Measurements from ENCODE around the gene FPR2. TPM values are rescaled to one million over a fixed set of nuclear protein-coding genes. Genes with fewer than 3 reads are reported as not detected.

The FPR2 gene
- total RNA-seq, 4 donors from 2014 or later, result not detected

- TF ChIP-seq POLR2A (IDR thresholded peaks at IDR 0.05), result no peak
- no peak for TF ChIP-seq POLR2AphosphoS5 (IDR thresholded peaks at IDR 0.05)
- no peak for TF ChIP-seq CTCF (IDR thresholded peaks at IDR 0.05)
- TF ChIP-seq EP300 (IDR thresholded peaks at IDR 0.05; ENCODE audit: low read depth), result no peak
- H3K4me3 ChIP-seq, result no peak overlapping the region
These were observed 21.0 kb downstream of the FPR2 start for GRCh38 chr19:51781999-51782398.

DNA sequence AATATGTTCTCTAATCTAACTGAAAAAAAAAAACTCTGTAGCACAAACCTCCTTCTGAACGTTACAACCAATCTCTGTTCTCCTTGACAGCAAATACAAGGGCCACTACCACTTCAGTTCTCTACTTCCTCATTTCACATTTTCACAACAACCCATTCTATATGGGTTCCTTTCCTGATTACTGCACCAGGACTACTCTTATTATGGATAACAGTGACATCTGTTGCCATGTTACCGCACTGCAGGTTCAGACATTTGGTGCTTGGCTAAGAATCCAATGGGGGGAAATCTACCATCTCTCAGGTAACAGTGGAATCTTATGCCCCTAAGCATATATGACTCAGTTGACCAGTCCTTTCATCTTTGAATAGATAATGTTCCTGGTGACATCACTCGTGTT lies 22.4 kb downstream of the FPR2 start:
- 14 to 22% methylated on average over 3 of the region's 3 CpGs for WGBS, 2 donors (ENCODE audit: low coverage in 1 of 2)

More at GRCh38 chr19:51781999-51782398, 21.0 kb downstream of the FPR2 start:
- Histone ChIP-seq H3K27ac (no peak overlapping the region), H3K4me1 (peaks cover 0 to 6% (median 0%) of the 10 kb centered on the region in 4 donors), H3K27me3 (no peaks in the 10 kb centered on the region), H3K36me3 (no peaks in the 10 kb centered on the region), H3K9me3 (no peaks in the 10 kb centered on the region)
- intact Hi-C loops (cut with DNase I; ENCODE audit: low total_unique reads) (no loop called here), in situ Hi-C loops (cut with MboI; ENCODE audit: low pct_ligation_motif_present in 1 of 4, low pct_unique_long_range_greater_than_20kb in 1 of 4, low sequenced_read_pairs in 3 of 4) (loop anchor here in 1 of 4 donors (25.0 kb wide), 1 partner anchor 320 kb away; the partner anchor contains the start of gene SIGLEC8)
- WGBS, 2 donors (ENCODE audit: low coverage in 1 of 2), result 36 to 51% methylated on average over 2 to 3 of the region's 3 CpGs
- DNase-seq, result no peak

DNA sequence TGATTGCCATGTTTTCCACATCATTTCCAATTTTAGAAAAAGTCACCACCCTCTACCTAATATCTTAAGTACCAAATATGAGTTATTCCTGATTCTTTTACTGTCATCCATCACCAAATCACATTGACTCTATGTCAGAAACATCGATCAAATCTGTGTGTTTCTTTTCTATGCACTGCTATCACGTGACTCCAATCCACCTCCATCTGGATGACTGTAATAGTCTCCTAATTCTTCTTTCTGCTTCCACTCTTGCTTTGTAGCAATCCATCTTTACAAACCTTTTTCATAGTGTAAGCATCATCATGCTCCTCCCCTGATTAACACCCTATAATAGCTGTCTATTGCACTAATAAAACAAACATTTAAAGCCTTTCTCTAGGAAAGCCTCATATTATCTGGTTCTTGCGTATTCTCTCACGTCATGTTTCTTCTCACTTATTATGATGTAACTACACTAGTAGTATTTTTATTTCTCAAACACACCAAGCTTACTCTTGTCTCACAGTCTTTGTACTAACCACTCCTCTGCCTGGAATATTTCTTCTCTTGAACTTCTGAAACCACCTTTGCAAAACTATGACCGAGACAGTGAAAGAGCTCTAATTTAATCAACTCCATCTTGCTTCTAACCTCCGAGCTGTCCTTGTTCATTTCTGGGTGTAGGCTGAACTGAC lies 23.3 kb downstream of the FPR2 start:
- Histone ChIP-seq H3K27ac (peak overlapping the region in 2 of 4 donors; percentile 29 to 45), H3K27me3 (no peaks in the 10 kb centered on the region), H3K9me3 (no peaks in the 10 kb centered on the region), H3K4me1 (no peaks in the 10 kb centered on the region), H3K4me3 (no peak overlapping the region), H3K36me3 (no peaks in the 10 kb centered on the region)
- TF ChIP-seq POLR2A (IDR thresholded peaks at IDR 0.05) (no peak), POLR2AphosphoS5 (IDR thresholded peaks at IDR 0.05) (no peak), EP300 (IDR thresholded peaks at IDR 0.05; ENCODE audit: low read depth) (no peak), CTCF (IDR thresholded peaks at IDR 0.05) (no peak)
- intact Hi-C loops (cut with DNase I; ENCODE audit: low total_unique reads), result no loop called here
- WGBS, 2 donors (ENCODE audit: low coverage in 1 of 2), result 58 to 64% methylated on average over 6 of the region's 6 CpGs
- in situ Hi-C loops (cut with MboI; ENCODE audit: low pct_ligation_motif_present in 1 of 4, low pct_unique_long_range_greater_than_20kb in 1 of 4, low sequenced_read_pairs in 3 of 4), result loop anchor here in 1 of 4 donors (25.0 kb wide), 1 partner anchor 322 kb away; the partner anchor contains the start of gene SIGLEC8
- DNase-seq, result no peak

More for the DNA sequence above, 22.4 kb downstream of the FPR2 start:
- Histone ChIP-seq H3K27me3 (no peaks in the 10 kb centered on the region), H3K36me3 (no peaks in the 10 kb centered on the region), H3K9me3 (no peaks in the 10 kb centered on the region), H3K4me3 (no peak overlapping the region), H3K27ac (no peak overlapping the region), H3K4me1 (no peaks in the 10 kb centered on the region)
- no peak for DNase-seq
- no peak for TF ChIP-seq POLR2AphosphoS5 (IDR thresholded peaks at IDR 0.05)
- no peak for TF ChIP-seq EP300 (IDR thresholded peaks at IDR 0.05; ENCODE audit: low read depth)
- no peak for TF ChIP-seq CTCF (IDR thresholded peaks at IDR 0.05)
- TF ChIP-seq POLR2A (IDR thresholded peaks at IDR 0.05), result no peak
- in situ Hi-C loops (cut with MboI; ENCODE audit: low pct_ligation_motif_present in 1 of 4, low pct_unique_long_range_greater_than_20kb in 1 of 4, low sequenced_read_pairs in 3 of 4) (loop anchor here in 1 of 4 donors (25.0 kb wide), 1 partner anchor 321 kb away; the partner anchor contains the start of gene SIGLEC8), intact Hi-C loops (cut with DNase I; ENCODE audit: low total_unique reads) (no loop called here)

GRCh38 chr19:51784922-51785690 lies 24.1 kb downstream of the FPR2 start:
- DNase-seq, result peak; percentile 50
- no peak for TF ChIP-seq POLR2A (IDR thresholded peaks at IDR 0.05)
- Histone ChIP-seq H3K4me3 (no peak overlapping the region), H3K4me1 (no peaks in the 10 kb centered on the region), H3K27ac (peak overlapping the region; percentile 13 to 45 (median 24)), H3K9me3 (no peaks in the 10 kb centered on the region), H3K27me3 (no peaks in the 10 kb centered on the region), H3K36me3 (no peaks in the 10 kb centered on the region)
- intact Hi-C loops (cut with DNase I; ENCODE audit: low total_unique reads) (no loop called here), in situ Hi-C loops (cut with MboI; ENCODE audit: low pct_ligation_motif_present in 1 of 4, low pct_unique_long_range_greater_than_20kb in 1 of 4, low sequenced_read_pairs in 3 of 4) (loop anchor here in 1 of 4 donors (25.0 kb wide), 1 partner anchor 323 kb away; the partner anchor contains the start of gene SIGLEC8)
- WGBS, 2 donors (ENCODE audit: low coverage in 1 of 2), result 70 to 75% methylated on average over 4 to 6 of the region's 6 CpGs
